CD4-positive, alpha-beta T cell treated with Interleukin-4 for 1 hour (primary cell): Measurements from ENCODE around the gene MAPK8IP1.
"Not testable (repeated sequence)": the region's sequence is repeated elsewhere in the genome, so short reads cannot be mapped to it uniquely, and the experiment has no call there.

ENCODE experiments used
- DNase-seq, 2 donors: peaks; one replicate each; pipeline ENCODE4 v3.0.0-alpha.2; 2020 to 2022

Gene MAPK8IP1

DNA sequence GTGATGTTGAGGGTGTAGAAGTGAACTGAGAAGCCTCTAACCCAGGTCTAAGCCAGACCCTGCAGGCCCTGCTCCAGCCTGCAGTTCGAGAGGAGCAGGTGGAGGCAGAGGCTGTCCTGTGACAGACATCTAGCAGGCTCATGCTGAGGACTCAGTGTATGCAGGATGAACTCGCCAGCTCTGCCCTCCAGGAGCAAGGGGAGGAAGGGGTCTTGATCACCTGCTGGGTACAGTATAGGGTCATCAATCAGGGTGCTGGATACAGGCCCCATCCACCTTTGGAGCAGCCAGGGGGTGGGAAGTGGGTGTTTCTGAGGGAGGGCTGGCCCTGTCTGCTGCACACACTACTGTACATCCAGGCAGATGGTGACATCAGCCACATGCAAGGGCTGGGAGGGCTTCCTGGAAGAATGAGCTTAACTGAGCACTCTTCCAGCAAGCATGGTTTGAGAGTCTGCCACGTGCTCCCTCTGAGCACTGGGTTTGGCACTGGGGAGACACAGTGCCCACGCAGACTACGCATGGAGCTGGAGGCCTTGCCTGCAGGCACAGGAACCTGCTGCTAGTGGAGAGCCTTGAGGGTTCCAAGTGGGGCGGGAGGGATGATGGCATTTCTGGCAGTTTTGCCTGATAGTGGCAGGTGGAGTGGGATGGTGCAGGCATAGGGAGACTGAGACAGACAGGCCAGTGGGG is 9.2 kb downstream of the MAPK8IP1 start:
- no peak for DNase-seq

DNA sequence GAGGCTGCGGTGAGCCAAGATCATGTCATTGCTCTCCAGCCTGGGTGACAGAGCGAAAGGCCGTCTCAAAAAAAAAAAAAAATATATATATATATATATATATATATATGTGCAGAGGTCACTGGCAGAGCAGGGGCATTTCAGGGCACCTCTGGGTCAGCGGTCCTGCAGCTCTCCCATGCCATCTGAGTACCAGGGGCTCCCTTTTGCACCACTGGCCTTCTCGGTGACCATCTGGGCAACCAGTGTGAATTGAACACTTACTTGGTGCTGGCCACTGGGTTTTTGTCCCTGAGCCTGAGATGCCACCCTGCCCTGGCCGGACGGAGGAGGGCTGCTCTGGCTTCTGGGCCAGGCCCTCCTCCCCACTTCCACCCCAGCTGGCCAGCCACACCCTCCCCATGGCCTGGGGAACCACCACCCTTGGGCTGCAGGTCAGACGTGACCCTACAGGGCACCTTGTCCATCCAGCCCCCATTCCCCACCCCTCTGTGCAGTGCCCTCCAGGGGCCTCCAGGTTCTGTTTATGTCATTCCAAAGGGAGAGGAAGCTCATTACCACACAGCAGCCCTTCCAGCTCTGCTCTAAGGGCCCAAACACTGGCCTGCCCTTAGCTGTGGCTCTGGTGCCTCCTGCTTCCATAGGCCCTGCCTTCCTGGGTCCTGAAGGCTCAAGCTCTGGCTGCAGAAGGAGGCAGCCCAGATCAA is 10.3 kb downstream of the MAPK8IP1 start:
- DNase-seq: no peak

DNA sequence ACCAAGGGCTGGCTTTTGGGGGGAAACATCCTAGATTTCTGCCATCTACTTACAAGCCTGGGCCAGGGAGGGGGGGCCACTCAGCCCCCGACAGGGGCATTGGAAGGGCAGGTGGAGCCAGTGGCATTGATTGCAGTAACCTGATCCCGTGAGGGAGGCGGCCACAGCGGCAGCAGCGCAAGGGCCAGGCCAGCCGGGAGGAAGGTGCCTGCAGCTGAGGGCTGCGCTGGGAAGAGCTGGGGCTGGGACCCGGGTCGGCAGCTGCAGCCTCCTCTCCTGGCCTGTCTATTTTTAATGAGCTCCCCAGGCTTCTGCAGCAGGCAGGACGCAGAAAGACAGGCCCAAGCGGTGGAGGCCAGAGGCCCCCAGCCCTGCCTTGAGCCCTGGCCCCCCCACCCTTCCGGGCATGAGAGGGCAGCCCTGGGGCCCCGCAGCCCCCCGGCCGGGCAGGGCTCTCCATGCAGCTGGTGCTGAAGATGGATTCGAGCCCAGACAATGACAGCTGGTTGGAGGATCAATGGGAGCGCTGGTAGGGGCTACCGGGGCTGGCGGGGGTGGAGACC is 11.1 kb downstream of the MAPK8IP1 start:
- no peak for DNase-seq

DNA sequence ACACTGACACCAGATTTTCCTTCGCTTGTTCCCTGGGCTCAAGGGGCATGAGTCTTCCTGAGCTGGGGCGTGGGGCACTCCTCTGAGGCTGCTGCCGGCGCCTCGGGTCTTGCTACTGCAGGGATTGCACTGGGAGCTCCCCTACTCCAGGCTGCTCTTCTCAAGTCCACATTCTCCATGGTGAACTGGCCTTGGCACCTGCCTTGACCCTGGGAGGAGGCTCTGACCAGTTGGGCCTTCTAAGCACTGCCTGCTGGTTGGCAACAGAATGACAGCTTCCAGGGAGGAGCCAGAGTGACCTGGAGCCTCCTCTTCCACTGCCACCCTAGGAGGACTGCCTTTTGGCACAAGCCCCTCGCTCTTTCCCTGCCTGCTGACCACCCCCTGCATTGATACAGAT is 12.1 kb downstream of the MAPK8IP1 start:
- no peak for DNase-seq

DNA sequence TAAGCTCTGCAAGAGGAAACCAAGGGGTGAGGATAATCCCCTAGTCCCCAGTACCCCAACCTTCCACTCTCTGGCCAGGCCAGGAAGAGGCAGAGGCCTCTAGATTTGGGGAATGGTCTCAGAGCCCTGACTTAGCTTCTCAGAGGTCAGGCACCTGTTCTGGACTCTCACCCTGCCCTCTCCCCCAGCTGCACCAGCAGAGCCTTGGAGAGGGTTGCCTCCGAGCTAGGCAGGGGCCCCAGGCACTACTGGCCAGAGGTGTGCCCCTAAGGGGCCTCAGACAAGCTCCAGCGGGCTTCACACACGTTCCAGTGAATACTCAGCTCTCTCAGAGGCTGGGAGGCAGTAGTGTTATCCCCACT is 13.6 kb downstream of the MAPK8IP1 start:
- DNase-seq: no peak

DNA sequence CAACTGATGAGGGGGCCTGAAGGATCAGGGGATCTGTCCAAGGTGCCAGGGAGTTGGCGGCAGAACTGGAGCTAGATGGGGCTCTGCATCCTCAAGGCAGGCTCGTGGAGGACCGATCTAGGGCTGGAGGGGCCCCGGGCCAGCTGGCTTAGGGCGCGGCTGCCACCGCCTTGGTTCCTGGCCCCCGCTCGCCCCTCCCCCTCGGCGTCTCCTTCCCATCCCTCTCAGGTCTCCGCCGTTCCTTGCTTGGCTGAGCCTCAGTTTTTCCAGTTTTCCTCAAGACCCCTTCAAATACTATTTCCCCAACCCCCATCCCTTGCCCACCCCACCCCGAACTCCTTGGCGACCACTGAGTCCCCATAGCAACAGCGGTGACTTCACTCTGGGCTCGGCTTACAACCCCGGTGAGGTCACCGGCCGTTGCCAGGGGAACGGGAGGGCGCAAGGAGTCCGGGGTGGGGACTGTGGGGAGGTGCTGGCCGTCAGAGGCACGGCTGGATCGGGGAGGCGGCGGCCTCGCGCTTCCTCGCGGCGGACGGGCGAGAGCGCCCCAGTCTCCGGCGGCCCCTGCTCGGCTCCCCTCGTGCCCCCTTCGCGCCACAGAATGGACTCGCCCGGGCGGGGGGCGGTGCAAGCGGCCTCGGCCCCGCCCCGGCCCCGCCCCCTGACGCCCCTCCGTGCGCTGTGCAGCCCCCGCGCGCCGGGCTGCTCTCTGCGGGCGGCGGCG is 14.2 kb downstream of the MAPK8IP1 start:
- DNase-seq: peak; percentile 74 to 82

DNA sequence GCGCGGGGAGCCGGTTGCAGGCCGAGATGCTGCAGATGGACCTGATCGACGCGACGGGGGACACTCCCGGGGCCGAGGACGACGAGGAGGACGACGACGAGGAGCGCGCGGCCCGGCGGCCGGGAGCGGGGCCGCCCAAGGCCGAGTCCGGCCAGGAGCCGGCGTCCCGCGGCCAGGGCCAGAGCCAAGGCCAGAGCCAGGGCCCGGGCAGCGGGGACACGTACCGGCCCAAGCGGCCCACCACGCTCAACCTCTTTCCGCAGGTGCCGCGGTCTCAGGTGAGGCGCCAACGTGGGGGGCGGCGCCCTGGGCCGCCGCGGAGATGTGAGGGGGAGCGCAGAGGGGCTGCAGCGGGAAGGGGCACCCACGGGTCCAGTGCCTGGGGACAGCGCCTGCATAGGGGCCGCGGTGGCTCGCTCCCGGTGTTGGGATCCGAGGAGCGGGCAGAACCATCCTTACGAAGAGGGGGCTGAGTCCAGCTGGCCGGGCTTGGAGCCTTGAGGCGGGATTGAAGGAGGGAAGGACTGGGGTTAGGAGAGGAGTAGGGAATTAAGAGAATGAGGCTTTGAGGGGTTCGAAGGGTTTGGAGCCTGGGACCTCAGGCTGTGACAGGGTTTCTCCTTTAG is 14.8 kb downstream of the MAPK8IP1 start:
- DNase-seq: not testable (repeated sequence)

DNA sequence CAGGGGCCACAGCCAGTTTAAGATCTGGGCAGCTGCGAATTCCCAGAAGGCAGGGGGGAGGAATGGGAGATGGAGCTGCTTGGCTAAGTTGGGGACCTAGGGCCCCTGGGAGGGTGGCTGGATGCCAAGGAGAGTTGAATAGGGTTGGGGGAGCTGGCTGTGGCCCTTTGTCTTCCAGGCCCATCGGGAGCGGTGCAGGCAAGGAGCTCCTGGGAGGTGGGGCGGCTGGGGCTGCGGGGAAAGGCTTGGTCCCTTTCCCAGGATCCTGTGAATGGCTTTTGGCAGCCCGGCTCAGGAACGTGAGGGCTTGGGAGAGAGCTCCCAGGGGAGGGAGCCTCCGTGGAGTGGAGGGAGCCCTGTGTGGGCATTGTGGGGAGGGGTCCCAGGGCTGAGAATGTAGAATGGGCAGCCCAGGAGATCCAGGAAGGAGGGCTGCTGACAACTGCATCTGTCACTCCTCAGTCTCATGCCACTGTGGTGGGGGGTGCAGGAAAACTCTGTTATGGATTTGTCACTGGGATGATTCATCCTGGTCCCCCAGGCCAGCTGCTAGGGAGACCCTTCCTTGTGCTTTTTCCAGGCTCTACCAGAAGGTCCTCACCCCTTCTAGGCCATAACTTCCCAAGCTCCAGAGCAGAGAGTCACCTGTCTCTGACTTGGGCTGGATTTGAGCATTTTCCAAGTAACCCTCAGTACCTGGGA is 15.6 kb downstream of the MAPK8IP1 start:
- DNase-seq: no peak

DNA sequence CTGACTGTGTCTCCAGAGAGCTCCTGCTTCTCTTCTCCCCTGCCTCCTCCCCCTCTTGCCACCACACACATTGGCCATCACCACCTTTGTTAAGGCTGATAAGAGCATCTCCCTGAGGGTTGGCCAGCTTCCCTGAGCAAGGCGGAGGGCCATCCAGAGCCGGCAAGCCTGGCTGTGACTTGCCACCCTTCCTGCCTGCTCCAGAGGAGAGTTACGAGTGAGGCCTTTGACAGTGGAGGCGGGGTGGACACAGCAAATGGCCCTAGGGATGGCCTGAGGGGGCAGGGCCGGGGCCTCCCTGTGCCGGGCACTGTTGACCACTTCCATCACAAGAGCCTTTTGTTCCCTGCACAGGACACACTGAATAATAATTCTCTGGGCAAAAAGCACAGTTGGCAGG is 16.2 kb downstream of the MAPK8IP1 start:
- no peak for DNase-seq

DNA sequence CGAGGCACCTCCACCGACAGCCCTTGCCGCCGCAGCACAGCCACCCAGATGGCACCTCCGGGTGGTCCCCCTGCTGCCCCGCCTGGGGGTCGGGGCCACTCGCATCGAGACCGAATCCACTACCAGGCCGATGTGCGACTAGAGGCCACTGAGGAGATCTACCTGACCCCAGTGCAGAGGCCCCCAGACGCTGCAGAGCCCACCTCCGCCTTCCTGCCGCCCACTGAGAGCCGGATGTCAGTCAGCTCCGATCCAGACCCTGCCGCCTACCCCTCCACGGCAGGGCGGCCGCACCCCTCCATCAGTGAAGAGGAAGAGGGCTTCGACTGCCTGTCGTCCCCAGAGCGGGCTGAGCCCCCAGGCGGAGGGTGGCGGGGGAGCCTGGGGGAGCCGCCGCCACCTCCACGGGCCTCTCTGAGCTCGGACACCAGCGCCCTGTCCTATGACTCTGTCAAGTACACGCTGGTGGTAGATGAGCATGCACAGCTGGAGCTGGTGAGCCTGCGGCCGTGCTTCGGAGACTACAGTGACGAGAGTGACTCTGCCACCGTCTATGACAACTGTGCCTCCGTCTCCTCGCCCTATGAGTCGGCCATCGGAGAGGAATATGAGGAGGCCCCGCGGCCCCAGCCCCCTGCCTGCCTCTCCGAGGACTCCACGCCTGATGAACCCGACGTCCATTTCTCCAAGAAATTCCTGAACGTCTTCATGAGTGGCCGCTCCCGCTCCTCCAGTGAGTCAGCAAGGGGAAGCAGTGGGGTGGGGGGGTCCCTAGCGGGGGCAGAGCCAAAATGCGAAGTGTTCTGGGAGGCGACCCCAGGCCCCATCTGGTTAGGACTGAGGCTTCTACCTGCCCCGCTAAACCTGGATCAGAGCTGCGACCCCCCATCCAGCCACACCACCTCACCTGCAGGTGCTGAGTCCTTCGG is 17.3 kb downstream of the MAPK8IP1 start:
- no peak for DNase-seq

DNA sequence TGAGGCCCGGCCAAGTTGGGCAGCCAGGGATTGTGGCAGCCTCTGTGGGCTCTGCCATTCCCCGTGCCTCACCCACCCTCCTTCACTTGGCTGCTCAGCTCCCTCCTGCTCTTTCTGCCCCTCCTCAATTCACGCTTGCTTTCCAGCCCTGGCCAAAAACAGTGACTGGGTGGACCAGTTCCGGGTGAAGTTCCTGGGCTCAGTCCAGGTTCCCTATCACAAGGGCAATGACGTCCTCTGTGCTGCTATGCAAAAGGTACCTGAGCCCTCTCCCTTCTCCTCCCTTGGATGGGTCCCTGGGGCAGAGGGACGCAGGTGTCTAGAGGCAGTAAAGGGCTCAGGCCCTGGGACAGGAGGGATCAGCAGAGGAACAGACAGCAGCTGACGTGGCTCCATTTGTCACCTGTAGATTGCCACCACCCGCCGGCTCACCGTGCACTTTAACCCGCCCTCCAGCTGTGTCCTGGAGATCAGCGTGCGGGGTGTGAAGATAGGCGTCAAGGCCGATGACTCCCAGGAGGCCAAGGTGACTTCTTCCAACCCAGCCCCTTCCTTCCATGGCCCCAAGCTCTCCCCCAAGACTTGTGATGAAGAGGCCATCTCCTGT is 19.0 kb downstream of the MAPK8IP1 start:
- no peak for DNase-seq

DNA sequence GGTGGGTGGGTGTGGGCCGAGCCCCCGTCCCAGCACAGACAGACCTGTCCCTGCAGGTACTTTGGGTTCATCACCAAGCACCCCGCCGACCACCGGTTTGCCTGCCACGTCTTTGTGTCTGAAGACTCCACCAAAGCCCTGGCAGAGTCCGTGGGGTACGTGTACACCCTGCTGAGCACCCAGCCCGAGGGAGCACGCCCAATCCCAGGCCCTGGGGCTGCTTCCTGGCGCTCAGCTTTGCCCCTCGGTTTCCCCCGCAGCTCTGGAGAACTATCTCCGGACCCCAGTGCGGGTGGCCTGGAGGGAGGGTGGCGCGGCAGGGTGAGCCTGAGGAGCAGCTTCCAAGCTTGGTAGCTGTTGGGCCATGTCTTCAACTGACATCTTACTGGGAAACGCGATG is 19.6 kb downstream of the MAPK8IP1 start:
- DNase-seq: no peak

DNA sequence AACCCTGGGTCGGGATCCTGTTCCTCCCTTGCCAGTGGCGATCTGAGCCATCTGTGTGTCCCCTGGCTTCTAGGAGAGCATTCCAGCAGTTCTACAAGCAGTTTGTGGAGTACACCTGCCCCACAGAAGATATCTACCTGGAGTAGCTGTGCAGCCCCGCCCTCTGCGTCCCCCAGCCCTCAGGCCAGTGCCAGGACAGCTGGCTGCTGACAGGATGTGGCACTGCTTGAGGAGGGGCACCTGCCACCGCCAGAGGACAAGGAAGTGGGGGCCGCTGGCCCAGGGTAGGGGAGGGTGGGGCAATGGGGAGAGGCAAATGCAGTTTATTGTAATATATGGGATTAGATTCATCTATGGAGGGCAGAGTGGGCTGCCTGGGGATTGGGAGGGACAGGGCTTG is 20.1 kb downstream of the MAPK8IP1 start:
- DNase-seq: not testable (repeated sequence)

DNA sequence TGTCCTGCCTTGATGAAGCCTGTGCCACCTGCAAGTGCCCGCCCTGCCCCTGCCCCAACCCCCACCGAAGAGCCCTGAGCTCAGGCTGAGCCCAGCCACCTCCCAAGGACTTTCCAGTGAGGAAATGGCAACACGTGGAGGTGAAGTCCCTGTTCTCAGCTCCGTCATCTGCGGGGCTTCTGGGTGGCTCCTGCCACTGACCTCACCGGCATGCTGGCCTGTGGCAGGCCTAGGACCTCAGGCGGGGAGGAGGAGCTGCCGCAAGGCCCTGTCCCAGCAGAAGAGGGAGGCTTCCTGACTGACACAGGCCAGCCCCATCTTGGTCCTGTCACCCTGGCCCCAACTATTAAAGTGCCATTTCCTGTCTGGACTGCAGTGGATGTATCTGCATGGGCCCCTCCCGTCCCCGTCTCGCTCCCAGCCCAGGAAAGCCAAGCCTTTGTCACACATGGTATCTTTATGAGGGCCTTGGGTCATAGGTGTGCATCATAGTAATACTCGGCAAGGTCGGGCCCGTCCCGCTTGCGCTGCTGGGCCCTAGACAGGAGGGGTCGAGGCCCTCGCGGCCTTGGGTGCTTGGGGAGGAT is 20.7 kb downstream of the MAPK8IP1 start:
- DNase-seq: peak in 1 of 2 donors; percentile 26

DNA sequence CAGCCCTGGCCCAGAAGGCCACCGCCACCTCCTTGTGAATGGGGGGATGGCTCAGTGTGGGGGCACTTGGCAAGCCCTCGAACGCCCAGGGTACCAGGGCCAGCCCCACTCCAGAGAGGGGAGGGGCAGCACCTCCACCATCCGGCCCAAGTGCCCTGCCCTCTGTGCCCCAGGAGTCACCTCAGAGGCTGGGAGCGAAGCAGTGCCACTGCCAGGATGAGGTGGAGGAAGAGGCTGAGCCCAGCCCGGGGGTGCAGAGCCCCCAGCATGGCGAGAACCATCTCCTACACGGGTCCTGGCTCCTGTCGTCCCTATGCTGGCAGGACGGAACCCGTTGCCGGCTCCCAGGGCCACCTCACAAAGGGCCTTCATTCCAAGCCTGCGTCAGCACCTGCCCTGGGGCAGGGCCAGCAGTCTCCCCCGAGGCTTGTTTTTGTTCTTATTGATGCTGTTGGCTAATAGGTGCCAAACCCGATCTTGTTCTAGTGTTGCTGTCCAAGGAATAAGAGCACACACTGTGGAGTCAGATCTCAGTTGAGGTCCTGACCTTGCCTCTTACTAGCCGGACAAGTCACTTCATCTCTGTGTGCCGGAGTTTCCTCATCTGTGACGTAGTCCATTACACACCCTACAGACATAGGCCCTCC is 21.6 kb downstream of the MAPK8IP1 start, which contains the start of gene FREY1:
Gene FREY1 (minus strand): TSS at position 307 of the 647 bp plus-strand sequence. CDS start 26 bp downstream, at position 281.
- no peak for DNase-seq

DNA sequence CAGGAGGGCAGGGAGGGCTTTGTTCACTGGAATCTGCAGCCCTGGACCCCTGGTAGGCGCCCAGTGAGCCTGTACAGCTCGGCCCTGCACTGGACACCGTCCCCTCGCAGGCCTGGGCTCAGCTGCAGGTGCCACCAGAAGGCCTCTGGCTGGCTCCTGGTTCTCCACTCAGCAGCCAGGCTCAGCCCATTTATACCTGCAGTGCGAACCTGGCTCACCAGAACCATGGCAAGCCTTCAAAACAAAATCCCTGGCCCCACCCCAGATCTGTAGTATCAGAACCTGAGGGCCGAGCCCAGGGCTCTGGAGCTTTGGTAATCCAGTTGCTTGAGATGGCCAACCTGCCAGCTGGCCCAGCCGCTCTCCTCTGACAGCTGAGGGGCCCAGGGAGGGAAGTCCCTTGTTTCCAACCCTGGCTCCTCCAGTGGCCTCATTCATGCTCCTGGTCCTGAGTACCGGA is 22.5 kb downstream of the MAPK8IP1 start:
- DNase-seq: no peak

DNA sequence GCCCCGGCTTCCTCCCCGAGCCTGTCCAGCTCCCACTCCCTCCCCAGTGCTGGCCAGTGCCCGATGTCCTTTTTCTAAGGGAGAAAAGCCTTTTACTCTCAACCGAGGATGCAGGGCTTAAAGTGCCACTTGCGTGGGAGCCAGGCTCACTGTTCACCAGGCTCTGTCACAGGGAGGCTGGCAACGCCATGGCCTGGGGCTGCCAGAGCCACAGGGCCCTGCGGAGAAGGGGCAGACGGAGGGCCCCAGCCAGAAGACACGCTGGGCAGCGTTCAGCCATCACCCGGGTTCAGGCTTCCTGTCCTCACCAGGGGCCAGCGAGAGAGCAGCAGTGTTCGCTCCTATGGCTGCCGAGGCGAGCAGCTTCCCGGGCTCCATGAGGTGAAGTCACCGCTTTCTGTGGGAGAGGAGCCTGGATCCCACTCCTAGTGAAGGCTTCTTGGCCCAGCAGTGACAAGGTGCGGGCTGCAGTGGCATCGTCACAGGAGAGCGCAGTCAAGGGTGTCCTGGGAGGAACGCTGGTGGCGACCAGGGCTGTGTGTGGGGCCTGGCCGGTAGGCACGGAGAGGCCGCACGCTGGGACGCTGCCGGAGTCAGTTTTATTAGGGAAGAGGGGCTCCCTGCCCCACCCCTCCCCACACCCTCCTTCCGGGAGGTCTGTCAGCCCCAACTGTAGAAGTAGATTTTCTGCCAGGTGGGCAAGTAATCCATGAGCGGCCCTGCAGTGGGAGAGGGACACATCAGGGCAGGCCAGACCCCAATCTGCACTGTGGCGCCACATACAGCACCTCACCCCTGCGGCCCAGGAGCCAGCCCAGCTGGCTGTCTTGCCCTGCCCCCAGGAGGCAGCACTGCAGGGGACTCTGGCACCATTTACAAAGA is 24.4 kb downstream of the MAPK8IP1 start:
- no peak for DNase-seq

DNA sequence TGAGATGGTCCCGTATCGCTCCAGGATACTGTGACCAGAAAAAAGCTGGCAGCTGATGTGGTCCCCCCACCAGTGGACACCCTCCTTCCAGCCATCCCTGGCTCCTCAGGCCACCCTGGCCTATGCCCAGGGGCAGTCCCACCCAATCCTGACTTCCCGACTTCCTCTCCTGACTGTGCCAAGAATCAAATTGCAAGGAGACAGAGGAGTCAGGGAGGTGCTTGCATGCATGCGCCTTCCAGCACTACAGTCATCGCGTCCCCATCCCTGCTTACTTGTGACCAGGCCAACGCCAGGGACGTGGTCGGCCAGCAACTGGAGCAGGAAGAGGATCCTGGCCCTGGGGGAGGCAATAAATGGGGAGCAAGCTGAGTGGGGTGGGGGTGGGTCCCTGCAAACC is 25.2 kb downstream of the MAPK8IP1 start:
- DNase-seq: no peak

DNA sequence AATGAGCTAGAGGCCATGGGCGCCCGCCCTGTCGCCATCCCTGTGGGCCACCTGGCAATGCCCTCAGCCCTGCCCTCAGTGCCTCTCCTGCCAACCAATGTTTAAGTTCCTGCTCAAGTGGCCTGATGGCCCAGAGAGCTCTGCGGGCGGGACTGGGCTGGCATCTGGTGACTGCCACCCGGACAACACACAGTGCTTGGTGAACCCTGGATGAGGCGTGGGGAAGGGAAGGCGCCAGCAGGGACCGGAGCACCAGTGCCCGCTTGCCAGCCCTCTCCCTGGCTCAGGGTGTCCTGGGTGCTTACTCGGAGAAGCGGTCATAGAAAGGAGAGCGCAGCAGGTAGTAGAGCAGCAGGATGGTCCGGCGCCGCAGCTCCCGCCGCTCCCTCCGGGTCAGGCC is 28.1 kb downstream of the MAPK8IP1 start:
- DNase-seq: no peak
